ENCODE results near the gene SHOX. TPM values are rescaled to one million over a fixed set of nuclear protein-coding genes. Genes with fewer than 3 reads are reported as not detected.

SHOX gene
- total and polyA plus RNA-seq, 10 of the 15 experiments (the other 5 are each of a cell fraction or from before 2014, with no cell fraction given) = 0.42 TPM; not detected in 9

GRCh38 chrX:633985-634958, 3.7 kb downstream of the SHOX start:
- CTCF ChIA-PET = no interaction called here
- Histone ChIP-seq H4K20me1 (ENCODE audit: control insufficient read depth, insufficient read depth) (no peaks in the 10 kb centered on the region), H3K4me2 (ENCODE audit: control insufficient read depth, insufficient read depth) (no peak overlapping the region), H3K4me3 (no peak overlapping the region), H3K79me2 (ENCODE audit: control insufficient read depth, insufficient read depth, low read length) (no peaks in the 10 kb centered on the region), H3K27ac (ENCODE audit: control insufficient read depth, insufficient read depth) (no peak overlapping the region), H3K4me1 (ENCODE audit: control insufficient read depth, insufficient read depth, low read length) (no peaks in the 10 kb centered on the region), H3K9me3 (replicated peaks; ENCODE audit: control insufficient read depth, insufficient read depth, low read length) (no peaks in the 10 kb centered on the region; the same call in 2 of the 3 replicates), H2AFZ (ENCODE audit: control insufficient read depth, low read depth, low read length) (no peak overlapping the region), H3K27me3 (replicated peaks in 1 of 2; ENCODE audit: control insufficient read depth in 2 of 2, insufficient read depth in 2 of 2, low read length in 1 of 2) (no peaks in the 10 kb centered on the region), H3K36me3 (ENCODE audit: control insufficient read depth in 2 of 2, insufficient read depth in 2 of 2, low read length in 1 of 2) (no peaks in the 10 kb centered on the region), H3K9ac (ENCODE audit: control insufficient read depth, insufficient read depth, low read length) (no peak overlapping the region)
- in situ Hi-C loops (cut with MboI) (no loop called here), intact Hi-C loops (cut with micrococcal nuclease; ENCODE audit: unreplicated experiment) (no loop called here)
- RAD21 ChIA-PET (ENCODE audit: unreplicated experiment) = no interaction called here
- POLR2A ChIA-PET = no interaction called here
- SMC1A ChIA-PET (ENCODE audit: uncharacterized antibody, unreplicated experiment) = no interaction called here
- no peak for TF ChIP-seq SMAD5 (IDR thresholded peaks at IDR 0.05; ENCODE audit: low read depth)
- no peak for TF ChIP-seq RELB (IDR thresholded peaks at IDR 0.05; ENCODE audit: low read depth)
- no peak for TF ChIP-seq MEF2B (IDR thresholded peaks at IDR 0.05; ENCODE audit: partially characterized antibody, poor library complexity, severe bottlenecking)
- TF ChIP-seq DPF2 (IDR thresholded peaks at IDR 0.05) = no peak
- no peak for TF ChIP-seq POLR2A (IDR thresholded peaks at IDR 0.05; ENCODE audit: low read depth, low read length)
- no peak for TF ChIP-seq SMARCA5 (IDR thresholded peaks at IDR 0.05)
- TF ChIP-seq CREB1 (IDR thresholded peaks at IDR 0.05; ENCODE audit: low read depth) = no peak
- no peak for TF ChIP-seq HSF1 (IDR thresholded peaks at IDR 0.05; ENCODE audit: low read depth, low read length)
- no peak for TF ChIP-seq POU2F2 (IDR thresholded peaks at IDR 0.05; ENCODE audit: borderline replicate concordance, low read depth, low read length)
- BruUV-seq (replicated peaks) = no TSS peak
- ATAC-seq (no peak), DNase-seq (ENCODE audit: low read depth, low spot score) (no peak), FAIRE-seq (no peak)
- WGBS (ENCODE audit: insufficient coverage, insufficient replicate concordance, low lambda C conversion rate, missing lambda C conversion rate) = 48% methylated on average over 74 of the region's 84 CpGs

All from GM12878 (cell line).